Gastroesophageal sphincter (tissue), 3 donors: ENCODE results near the gene ADGRD1.

Experiments used
- CTCF ChIP-seq, 4 experiments: fragments of 200-600 bp in 2 of 4; fragments of 450-650 bp in 2 of 4; sonication (generic) in 1 of 4; IDR thresholded peaks; one replicate each; pipeline ENCODE4 v1.5.1; 2017 to 2019; ENCODE audit warnings: antibody characterized with exemption in 4 of 4, mild to moderate bottlenecking in 2 of 4, moderate library complexity in 2 of 4
- EP300 ChIP-seq: sonication (generic); formaldehyde crosslinking; IDR thresholded peaks from one replicate; pipeline ENCODE4 v1.6.1; 2017; ENCODE audit warnings: antibody characterized with exemption, mild to moderate bottlenecking
- POLR2A ChIP-seq, 2 donors: fragments of 450-650 bp; IDR thresholded peaks; one replicate each; pipeline ENCODE4 v1.6.1; 2017; ENCODE audit warnings: antibody characterized with exemption in 2 of 2, mild to moderate bottlenecking in 2 of 2, moderate library complexity in 1 of 2
- POLR2AphosphoS5 ChIP-seq: sonication (generic); formaldehyde crosslinking; IDR thresholded peaks from one replicate; pipeline ENCODE4 v1.6.1; 2017; ENCODE audit warnings: antibody characterized with exemption

GRCh38 chr12:131018019-131018620, 64.4 kb downstream of the ADGRD1 start:
- TF ChIP-seq CTCF (IDR thresholded peaks at IDR 0.05) (no peak), POLR2AphosphoS5 (no peak), POLR2A (IDR thresholded peaks at IDR 0.05) (no peak), EP300 (no peak)
